HG02610 (cell line): Measurements from ENCODE around the gene PWWP2B.

Experiments used
- ATAC-seq: cut with Tn5 transposase; IDR thresholded peaks from one replicate; pipeline ENCODE4 v1.9.1; 2021; ENCODE audit warnings: mild to moderate bottlenecking, moderate library complexity; ENCODE audit not compliant: unreplicated experiment

The PWWP2B gene

GRCh38 chr10:132363376-132363775 is 33.6 kb upstream of the PWWP2B start:
- no peak for ATAC-seq

GRCh38 chr10:132363921-132364593 is 32.9 kb upstream of the PWWP2B start:
- ATAC-seq = no peak

GRCh38 chr10:132364594-132364970 is 32.4 kb upstream of the PWWP2B start:
- ATAC-seq = no peak

GRCh38 chr10:132365102-132365501 is 31.9 kb upstream of the PWWP2B start:
- ATAC-seq = no peak

- no peak for ATAC-seq
These were observed 31.0 kb upstream of the PWWP2B start for GRCh38 chr10:132366006-132366405.

GRCh38 chr10:132366499-132366898 is 30.5 kb upstream of the PWWP2B start:
- ATAC-seq = no peak

GRCh38 chr10:132368391-132368790 is 28.6 kb upstream of the PWWP2B start:
- ATAC-seq = no peak

GRCh38 chr10:132368881-132369635 is 27.9 kb upstream of the PWWP2B start:
- no peak for ATAC-seq

GRCh38 chr10:132369636-132370185 is 27.3 kb upstream of the PWWP2B start:
- no peak for ATAC-seq

- ATAC-seq = no peak
These were observed 26.3 kb upstream of the PWWP2B start for GRCh38 chr10:132370426-132371340.

GRCh38 chr10:132371641-132372081 is 25.3 kb upstream of the PWWP2B start:
- no peak for ATAC-seq

- no peak for ATAC-seq
These were observed 24.4 kb upstream of the PWWP2B start for GRCh38 chr10:132372516-132373095.

GRCh38 chr10:132373241-132373955 is 23.6 kb upstream of the PWWP2B start:
- no peak for ATAC-seq

- no peak for ATAC-seq
These were observed 22.8 kb upstream of the PWWP2B start for GRCh38 chr10:132374176-132374575.

GRCh38 chr10:132374612-132375011 is 22.4 kb upstream of the PWWP2B start:
- ATAC-seq = no peak

GRCh38 chr10:132375116-132375794 is 21.7 kb upstream of the PWWP2B start:
- no peak for ATAC-seq

GRCh38 chr10:132375795-132376297 is 21.2 kb upstream of the PWWP2B start:
- no peak for ATAC-seq

- ATAC-seq = no peak
These were observed 20.6 kb upstream of the PWWP2B start for GRCh38 chr10:132376394-132376851.

GRCh38 chr10:132377326-132377725 is 19.7 kb upstream of the PWWP2B start:
- no peak for ATAC-seq
